RPMI7951 (cell line): Measurements from ENCODE around the gene RSPH6A. TPM values are rescaled to one million over a fixed set of nuclear protein-coding genes. Genes with fewer than 3 reads are reported as not detected.

Source experiments
- DNase-seq: peaks from one replicate; pipeline ENCODE4 v3.0.0-alpha.2; 2012; ENCODE audit warnings: low read depth
- total RNA-seq: library from RNA; depleted of rRNA; stranded (reverse); fragments of >200 nt; shearing (Covaris generic); gene quantifications from 2 replicates; pipeline ENCODE4 v1.2.3, GENCODE V29; 2014

The RSPH6A gene
- total RNA-seq, 1 experiment from 2014 or later, result not detected

DNA sequence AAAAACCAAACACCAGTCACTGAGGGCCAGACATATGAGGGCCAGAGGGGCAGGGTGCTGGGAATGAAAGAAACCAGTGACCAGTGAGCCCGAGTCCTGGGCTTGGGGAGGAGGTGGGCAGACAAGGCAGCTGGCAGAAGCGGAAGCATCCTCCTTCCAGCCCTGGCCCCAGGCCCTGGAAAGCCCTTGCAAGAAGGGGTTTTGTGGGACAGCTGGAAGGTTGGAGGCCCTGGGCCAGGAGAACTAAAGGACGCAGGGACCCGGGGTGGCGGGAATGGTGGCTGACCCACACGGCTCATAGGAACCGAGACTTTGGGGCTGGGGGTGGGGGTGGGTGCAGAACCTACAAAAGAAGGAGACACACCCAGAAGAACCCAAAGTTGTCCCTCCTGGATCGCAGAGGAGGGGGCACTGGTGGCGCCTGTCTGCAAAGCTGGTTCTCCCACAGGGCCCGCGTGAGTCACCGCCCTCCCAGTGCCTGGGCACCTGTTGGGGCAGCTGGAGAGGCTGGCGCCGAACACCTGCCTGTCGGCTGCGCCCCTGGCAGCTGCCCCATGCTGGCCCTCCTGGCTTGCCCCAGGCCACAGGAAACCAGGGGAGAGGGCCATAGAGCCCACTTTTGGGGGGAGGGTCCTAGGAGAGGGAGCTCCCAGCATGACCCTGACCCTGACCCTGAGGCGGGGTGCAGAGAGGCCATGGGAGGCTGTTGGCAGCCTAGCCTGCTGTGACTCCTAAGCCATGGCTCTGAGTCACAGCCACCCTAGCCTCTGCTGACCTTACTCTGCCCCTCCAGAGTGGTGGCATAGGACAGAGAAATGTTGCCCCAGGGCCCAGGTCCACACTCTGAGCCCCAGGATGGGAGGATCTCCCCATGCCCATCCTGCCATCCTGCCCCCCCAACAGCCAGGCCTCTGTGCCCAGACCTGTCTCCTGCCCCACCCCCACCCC is 33.6 kb downstream of the RSPH6A start:
- DNase-seq, result peak; percentile 81

DNA sequence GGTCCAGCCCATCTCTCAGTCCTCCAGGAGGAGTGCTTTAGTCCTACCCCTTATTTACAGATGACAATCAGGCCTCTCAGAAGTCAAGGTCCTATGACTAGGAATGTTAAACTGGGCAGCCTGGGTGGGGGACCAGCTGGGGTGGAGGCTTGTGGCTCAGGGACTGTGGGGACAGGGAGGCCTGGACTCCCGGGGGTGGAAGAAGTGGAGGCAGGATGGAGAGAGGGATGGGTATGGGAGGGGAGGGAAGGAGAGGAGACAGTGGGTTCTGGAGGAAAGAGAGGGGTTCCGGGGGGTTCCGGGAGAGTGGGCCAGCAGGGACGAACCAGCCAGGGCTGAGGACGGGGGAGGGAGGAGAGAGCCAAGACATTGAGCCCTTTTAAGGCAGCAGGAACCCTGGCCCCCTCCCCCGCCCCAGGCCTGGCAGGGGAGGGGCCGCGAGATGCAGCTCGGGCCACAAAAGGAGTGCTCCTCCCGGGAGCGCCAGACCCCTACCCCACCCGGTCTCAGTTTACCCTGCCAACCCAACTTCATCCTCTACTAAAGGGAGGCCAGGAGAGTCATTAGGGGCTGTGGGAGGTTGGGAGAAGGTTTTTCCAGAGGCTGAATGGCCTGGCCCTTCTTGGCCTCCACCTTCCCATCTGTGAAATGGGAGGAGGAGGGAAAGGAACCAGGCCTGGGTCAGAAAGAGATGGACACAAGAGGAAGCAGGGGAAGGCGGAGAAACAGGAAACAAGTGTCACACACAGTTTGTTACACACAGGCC is 34.5 kb downstream of the RSPH6A start:
- no peak for DNase-seq

DNA sequence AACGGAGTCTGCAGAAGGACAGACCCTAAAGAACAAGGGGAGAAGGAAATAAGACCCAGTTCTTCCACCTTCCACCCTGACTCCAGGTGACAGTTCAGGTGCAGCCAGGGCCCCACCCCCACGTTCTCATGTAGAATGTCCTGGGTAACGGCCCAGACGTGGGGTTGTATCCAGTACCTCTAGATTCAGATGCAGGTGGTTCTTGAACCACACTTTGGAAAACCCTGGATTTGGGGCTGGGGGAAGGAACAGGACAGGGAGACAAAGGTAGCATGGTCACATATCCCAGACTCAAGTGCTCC is 35.0 kb downstream of the RSPH6A start:
- no peak for DNase-seq

DNA sequence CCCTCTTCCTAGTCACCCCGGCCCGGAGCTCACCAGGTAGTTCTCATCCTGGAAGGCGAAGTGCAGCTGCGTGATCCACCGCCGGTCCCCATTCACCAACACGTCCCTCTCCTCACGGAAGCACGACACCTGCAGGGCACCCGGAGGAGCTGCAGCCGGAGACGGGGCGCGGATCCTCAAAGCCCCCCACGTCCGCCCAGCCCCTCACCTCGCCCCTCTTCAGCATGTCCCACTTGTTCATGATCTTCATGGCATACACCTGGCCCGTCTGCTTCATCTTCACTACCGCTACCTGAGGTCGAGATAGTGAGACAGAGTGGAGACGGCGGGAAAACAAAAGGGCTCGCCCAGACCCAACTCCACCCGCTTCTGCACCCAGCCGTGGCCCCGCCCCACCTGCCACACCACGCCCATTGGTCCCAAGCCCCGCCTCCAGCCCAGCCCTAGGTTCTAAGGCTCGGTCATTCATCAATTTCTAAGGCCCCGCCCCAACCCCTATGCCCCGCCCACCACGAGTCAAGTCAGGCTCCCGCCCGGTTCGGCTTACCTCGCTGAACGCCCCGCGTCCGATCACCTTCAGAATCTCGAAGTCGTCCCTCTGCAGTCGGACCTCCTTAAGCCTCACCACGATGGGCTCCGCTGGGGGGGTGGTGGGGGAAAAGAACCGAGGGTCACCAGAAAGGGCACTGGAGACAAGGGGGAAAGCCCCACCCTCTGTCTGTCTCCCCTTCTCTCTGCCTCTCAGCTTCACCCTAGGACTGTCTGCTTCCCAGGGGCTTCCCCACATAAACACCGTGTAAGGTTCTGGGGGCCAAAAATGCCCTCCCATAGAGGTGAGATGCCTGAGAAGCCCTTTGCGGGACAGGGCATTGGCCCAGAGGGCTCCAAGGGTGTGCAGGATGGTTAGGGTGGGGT is 35.6 kb downstream of the RSPH6A start:
- no peak for DNase-seq

DNA sequence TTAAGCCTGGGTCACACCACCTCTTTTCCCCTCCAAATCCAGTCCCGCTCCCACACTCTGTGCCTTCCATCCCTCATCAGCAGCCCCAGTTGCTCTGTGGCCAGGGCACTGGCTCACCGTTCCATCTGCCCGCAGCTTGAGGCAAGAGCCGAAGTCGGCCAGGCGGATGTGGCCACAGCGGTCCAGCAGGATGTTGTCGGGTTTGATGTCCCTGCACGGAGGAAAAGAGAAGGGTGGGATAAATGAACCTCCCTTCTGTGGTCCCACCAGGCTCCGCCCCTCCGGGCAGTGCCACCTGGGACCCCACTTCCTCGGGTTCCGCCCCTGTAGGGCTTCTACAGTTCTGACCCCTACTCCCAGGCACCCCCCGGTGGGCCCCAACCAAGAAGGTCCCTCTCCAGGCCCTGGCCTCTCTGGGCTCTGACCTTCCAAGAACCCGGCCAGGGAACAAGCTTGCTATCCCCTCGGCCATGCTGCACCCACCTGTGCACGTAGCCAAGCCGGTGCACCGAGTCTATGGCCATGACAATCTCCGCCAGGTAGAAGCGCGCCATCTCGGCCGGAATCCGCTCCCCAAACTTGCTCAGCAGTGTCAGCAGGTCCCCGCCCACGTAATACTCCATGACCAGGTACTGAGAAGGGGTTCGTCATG is 37.0 kb downstream of the RSPH6A start:
- DNase-seq, result no peak

DNA sequence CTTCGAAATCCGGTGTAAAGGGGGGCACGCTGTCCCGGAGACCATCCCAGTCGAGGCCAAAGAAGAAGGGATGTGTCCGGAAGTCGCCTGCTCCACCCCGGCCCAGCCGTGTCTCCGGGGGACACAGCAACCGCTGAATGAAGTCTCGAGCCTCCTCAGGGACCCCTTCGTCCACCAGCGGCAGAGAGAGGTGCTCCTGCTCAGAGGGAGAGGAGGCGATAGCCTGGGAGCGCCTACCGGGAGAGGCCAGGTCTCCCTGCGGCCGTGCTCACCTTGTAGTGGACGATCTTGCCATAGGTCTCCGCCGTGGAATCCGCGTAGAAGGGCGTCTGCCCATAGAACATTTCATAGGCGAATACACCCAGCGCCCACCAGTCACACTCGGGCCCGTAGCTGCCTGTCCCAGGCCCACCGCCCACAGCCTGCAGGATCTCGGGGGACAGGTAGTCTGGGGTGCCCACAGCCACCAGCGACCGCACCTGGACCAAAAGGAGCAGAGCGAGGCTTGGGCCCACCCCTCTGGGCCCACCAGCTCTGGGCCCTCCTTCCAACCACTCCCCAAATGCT is 37.6 kb downstream of the RSPH6A start:
- DNase-seq, result no peak

DNA sequence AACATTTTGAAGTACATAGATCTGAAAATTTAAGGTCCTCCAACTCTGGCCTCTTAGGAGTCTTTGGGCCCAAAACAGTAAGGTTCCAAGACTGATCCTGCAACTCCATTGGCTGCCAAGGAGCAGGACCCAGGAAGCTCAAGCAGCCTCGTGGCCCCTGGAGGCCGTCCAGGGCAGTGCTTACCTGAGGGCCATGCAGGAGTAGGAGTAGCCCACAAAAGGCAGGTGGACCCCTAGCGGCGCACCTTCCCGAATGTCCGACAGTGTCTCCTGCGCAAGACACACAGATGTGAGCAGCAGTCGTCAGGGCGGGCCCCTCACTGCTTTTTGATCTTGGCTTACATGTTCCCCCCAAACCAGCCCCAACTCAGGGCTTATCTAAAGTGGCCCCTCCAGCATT is 40.3 kb downstream of the RSPH6A start:
- DNase-seq, result no peak

DNA sequence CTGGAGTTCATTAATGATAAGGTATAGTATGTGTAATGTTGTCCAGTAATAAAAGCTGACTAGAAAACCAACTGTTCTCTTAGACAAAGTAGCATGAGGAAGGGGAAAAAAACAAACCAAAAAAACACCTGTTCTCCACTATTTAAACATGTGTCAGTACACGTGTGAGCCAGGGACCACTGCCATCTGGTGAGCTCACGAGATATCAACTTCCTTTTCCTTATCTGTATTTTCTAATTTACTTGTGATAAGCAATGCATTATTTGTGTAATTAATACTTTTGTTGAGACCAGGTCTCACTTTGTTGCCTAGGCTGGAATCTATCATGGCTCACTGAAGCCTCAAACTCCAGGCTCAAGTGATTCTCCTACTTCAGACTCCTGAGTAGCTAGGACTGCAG is 41.7 kb downstream of the RSPH6A start:
- DNase-seq, result no peak

DNA sequence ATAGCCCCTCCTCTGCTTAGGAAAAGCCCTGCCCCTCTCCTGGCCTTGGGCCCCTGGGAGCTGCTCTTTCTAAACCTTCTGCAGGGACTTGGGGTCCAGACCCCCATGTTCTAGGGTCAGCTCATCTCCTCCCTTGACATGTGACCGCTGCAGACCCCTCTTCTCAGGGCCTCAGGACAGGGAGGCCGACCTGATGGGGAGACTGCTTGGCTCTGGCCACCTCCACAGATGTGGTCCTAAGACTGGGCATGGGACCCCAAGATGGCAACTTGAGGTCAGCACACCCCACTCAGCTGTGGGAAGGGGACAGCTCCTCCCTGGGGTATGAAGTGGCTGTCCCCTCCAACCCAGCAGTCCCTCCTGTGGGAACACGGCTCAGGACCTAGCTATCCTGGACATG is 42.2 kb downstream of the RSPH6A start:
- no peak for DNase-seq

DNA sequence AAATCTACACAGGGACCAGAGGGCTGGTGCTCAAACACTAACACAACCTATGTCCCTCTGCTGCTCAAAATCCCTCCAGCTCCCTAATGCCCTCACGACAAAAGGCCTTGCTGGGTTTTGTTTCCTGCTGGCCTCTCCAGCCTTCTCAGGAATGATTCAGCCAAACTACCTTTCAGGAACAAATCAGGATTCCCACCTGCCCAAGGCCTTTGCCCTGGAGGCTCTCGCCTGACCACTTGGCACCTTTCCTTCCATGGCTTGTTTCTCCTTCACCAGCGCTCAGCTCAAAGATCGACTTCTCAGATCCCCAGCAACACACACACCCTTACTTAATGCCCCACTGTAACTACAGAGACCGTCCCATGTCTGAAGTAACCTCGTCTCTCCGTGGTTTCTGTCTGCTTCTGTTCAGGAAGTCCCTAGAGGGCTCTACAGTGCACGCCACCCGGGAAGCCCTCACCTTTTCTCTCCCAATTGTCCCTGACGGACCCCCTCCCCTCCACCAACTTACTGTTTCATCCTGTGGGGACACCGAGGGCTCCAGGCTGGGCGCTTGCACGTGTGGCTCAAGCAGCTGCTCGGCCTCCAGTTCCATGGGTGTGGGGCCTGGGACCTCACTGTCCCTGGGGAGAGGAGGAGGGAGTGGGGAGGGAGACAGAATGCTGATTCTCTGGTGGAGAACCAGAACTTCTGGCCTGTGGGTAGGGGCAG is 42.8 kb downstream of the RSPH6A start:
- DNase-seq, result no peak

DNA sequence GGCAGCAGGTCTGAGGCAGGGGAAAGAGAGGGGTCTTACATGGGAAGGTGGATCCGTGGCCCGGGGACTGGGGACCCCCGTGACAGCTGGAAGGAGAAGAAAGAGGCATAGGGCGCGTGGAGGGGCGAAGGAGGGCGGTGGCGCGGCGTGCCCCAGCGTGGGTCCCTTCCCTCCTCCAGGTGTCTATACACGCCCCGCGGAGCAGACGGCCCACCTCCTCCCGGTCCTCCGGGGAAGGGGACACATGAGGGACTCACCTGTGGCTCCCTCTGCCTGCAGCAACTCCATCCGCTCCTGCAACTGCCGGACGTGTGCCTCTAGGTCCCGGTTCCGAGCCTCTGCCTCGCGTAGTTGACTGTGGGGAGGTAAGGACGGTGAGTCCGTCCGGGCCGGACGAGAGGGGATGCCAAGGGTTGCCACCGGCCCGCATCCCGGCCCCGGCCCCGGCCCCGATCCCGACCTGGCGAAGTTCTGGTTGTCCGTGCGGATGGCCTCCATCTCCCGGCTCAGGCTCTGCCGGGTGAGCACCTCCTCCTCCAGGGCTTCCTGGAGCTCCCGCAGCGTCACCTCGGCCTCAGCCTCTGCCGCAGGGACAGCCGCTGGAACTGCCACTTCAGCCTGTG is 43.7 kb downstream of the RSPH6A start:
- DNase-seq, result no peak

DNA sequence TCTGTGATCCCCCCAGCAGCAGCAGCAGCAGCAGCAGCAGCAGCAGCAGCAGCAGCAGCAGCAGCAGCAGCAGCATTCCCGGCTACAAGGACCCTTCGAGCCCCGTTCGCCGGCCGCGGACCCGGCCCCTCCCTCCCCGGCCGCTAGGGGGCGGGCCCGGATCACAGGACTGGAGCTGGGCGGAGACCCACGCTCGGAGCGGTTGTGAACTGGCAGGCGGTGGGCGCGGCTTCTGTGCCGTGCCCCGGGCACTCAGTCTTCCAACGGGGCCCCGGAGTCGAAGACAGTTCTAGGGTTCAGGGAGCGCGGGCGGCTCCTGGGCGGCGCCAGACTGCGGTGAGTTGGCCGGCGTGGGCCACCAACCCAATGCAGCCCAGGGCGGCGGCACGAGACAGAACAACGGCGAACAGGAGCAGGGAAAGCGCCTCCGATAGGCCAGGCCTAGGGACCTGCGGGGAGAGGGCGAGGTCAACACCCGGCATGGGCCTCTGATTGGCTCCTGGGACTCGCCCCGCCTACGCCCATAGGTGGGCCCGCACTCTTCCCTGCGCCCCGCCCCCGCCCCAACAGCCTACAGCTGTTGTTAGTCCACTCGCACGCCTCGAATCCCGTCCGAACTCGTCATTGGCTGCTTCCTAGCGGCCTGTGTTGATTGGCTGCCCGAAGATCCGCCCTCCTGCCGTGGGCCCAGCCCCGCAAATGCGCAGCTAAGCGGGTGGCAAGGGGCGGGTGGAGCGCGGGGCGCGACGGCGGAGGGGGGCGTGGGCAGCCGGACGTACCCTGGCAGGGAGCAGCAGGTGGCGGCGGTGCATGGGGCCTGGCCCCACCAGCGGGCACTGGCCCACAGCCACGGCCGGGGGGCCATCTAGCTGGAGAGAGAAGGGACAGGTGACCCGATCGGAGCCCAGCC is 44.7 kb downstream of the RSPH6A start:
- DNase-seq, result peak; percentile 97

DNA sequence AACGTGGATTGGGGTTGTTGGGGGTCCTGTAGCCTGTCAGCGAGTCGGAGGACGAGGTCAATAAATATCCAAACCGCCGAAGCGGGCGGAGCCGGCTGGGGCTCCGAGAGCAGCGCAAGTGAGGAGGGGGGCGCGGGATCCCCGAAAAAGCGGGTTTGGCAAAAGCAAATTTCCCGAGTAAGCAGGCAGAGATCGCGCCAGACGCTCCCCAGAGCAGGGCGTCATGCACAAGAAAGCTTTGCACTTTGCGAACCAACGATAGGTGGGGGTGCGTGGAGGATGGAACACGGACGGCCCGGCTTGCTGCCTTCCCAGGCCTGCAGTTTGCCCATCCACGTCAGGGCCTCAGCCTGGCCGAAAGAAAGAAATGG is 45.3 kb downstream of the RSPH6A start:
- DNase-seq, result no peak

DNA sequence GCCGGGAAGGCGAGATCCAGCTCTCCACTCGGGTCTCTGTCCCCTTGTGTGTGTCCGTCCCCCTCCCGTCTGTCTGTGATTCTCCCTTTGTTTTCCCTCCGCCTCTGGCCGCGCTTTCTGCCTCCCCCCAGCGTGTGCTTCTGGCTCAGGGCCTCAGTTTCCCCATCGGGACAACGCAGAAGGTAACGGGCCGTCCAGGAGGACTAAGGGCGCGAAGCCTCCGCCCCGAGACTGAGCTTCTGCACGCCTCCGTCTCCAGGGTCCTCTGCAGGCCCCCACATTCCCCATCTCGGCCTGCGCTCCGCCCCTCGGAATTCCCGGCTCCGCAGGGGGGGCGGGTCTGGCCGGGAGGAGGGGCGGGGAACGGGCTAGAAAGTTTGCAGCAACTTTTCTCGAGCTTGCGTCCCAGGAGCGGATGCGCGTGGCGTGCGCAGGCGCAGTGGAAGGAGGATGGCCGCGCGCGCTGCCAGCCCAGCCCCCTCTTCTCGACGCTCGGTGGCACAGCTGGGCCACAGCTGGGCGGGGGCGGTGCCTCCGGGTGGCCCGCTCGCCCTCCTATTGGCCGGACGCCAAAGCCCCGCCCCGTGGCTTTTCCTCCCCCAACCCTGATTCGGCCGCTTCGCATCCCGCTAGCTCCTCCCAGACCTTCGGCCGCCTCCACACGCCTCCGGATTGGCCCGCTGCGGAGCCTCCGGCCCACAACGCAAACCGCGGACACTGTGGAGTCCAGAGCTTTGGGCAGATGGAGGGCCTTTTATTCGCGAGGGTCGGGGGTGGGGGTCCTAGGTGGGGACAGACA is 45.9 kb downstream of the RSPH6A start, which contains the start of gene SIX5:
Gene SIX5 (minus strand): TSS at position 269 of the 799 bp plus-strand sequence. CDS start 408 bp downstream, outside the sequence.
- DNase-seq, result peak; percentile 97

DNA sequence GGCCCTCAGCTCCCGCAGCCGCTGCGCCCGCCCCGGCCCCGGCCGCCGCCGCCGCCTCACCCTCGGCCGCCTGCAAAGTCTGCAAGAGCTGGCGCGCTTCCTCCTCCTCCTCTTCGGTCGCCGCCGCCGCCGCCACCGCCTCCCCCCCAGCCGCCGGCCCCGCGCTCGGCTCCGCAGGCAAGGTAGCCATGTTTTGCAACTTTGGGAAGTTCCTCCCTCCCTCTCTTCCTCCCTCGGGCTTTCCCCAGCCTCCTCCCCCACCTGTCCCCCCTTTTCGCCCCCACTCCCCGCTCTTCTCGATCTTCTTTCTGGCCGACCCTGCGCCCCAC is 46.5 kb downstream of the RSPH6A start:
- peak; percentile 50 for DNase-seq

DNA sequence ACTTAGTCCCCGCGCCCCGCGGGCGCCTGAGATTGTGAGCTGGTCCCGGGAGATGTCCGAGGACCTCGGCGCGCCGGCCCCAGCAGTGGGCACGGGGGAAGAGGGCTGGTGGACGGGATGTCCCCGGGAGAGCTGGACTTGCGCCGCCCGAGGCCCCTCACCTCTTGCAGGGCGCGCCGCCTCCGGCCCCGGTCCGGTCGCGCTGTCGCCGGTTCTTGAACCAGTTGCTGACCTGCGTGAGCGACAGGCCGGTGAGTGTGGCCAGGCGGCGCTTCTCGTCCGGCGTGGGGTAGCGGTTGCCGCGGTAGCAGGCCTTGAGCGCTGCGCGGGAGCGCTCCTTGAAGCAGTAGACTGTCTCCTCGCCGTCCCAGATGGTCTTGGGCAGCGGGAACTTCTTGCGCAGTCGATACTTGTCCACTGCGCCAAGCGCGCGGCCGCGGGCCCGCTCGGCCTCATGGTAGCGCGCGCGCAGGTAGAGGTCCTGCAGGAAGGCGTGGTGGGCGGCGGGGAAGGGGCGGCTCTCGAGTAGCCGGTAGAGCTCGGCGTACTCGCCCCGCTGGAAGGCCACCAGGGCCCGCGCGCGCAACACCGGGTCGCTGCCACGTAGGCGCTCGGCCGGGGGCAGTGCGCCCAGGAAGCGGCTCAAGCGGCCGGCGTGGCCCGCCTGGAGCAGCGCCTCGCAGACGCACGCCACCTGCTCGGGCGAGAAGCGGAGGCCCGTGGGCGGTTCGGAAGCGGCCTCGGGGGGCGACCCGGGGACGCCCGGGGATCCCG is 47.0 kb downstream of the RSPH6A start:
- DNase-seq, result peak; percentile 68

DNA sequence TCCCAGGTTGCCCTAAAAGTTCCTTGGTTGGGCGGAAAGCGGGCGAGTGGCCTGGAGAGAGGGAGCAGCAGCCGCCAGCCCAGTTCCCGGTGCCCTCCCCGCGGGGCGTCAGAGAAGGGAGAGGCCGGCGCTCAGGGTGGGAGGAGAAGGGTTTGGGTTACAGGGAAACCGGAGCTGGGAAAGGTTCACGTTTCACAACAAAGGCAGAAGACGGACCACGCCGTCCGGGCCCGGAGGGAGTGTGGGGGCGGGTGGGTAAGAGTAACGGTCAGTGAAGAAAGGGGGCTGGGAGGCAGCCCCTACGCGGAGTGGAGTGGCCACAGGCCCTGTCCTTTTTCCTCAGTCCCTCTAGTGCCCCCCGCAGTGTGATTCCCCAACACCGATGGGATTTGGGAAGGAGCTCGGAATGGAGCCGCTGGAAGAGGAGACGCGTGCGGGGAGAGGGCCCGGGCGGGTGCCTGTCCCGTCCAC is 47.7 kb downstream of the RSPH6A start:
- peak; percentile 90 for DNase-seq
